Thyroid gland (tissue), 4 donors: ENCODE data around the gene NLGN1. TPM values are rescaled to one million over a fixed set of nuclear protein-coding genes. Genes with fewer than 3 reads are reported as not detected.

Source experiments
- DNase-seq, 2 donors: peaks; one replicate each; pipeline ENCODE4 v3.0.0-alpha.2; 2019
- H3K27ac ChIP-seq, 3 donors: fragments of 200-600 bp; sonication (generic); 1 replicate in 2 of 3; 2 replicates in 1 of 3; pipeline ENCODE4 v1.5.1; 2016 to 2019; ENCODE audit warnings: mild to moderate bottlenecking in 1 of 3, moderate library complexity in 1 of 3
- H3K27me3 ChIP-seq: fragments of 200-600 bp; sonication (generic); one replicate; pipeline ENCODE4 v1.5.1; 2019
- H3K36me3 ChIP-seq, 2 donors: fragments of 200-600 bp; sonication (generic); one replicate each; pipeline ENCODE4 v1.5.1; 2016 to 2019
- H3K4me1 ChIP-seq, 2 donors: fragments of 200-600 bp; sonication (generic); one replicate each; pipeline ENCODE4 v1.5.1; 2017 to 2019
- H3K4me3 ChIP-seq, 3 donors: fragments of 200-600 bp; sonication (generic); replicated peaks in 1 of 3; 1 replicate in 2 of 3; 2 replicates in 1 of 3; pipeline ENCODE4 v1.5.1; 2016; ENCODE audit warnings: mild to moderate bottlenecking in 1 of 3
- H3K9me3 ChIP-seq: fragments of 200-600 bp; sonication (generic); one replicate; pipeline ENCODE4 v1.5.1; 2017
- POLR2A ChIP-seq, 2 donors: fragments of 450-650 bp; IDR thresholded peaks; one replicate each; pipeline ENCODE4 v1.6.1; 2017; ENCODE audit warnings: antibody characterized with exemption in 2 of 2, mild to moderate bottlenecking in 2 of 2, moderate library complexity in 1 of 2
- WGBS, 2 donors: methylation state at CpG; one replicate each; pipeline ENCODE4 v1.1.5; 2017; 5-methylcytosine and 5-hydroxymethylcytosine counted together
- intact Hi-C: fragments of 100-400 bp; cut with DNase I; formaldehyde crosslinking; loops from one replicate; pipeline ENCODE4 v1.15.1; 2023
- small RNA-seq: library from RNA; depleted of rRNA; stranded (forward); fragments of <200 nt; gene quantifications from one replicate; pipeline ENCODE3, GENCODE V24; 2016
- total RNA-seq, 4 donors: library from RNA; depleted of rRNA; stranded (reverse); fragments of >200 nt; gene quantifications; one replicate each; pipeline ENCODE4 v1.2.3, GENCODE V29; 2016
- TF ChIP-seq, protein P1 (sequence below), 6 experiments: fragments of 200-600 bp in 3 of 6; fragments of 450-650 bp in 3 of 6; sonication (generic) in 3 of 6; IDR thresholded peaks; one replicate each; pipeline ENCODE4 v1.5.1; 2016 to 2019; ENCODE audit warnings: antibody characterized with exemption in 6 of 6, mild to moderate bottlenecking in 2 of 6, inconsistent platforms in 1 of 6, moderate library complexity in 1 of 6

Gene NLGN1
- total RNA-seq, 4 donors from 2014 or later, result 2.4 to 13.9 (median 2.9) TPM

DNA sequence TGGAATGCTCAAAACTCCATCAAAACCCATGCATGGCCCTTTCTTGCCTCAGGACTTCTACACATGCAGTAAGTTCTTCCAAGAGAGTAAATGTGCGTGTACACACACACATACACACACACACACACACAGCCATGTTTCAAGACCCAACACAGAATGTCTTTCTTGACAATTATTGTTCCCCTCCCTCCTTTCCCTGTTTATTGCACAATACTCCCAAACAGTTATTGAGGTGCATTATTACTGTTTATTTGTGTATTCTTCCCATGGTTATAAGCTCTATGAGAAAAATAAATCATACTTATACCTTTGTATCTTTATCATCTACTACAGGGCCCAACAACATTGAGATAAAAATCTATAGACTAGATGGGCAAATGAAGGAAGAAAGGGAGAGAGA lies 937.8 kb downstream of the NLGN1 start:
- Histone ChIP-seq H3K27me3 (no peaks in the 10 kb centered on the region), H3K4me1 (no peaks in the 10 kb centered on the region), H3K9me3 (no peaks in the 10 kb centered on the region), H3K4me3 (no peak overlapping the region), H3K36me3 (no peaks in the 10 kb centered on the region), H3K27ac (no peak overlapping the region)
- intact Hi-C loops, result no loop called here
- no peak for DNase-seq
- TF ChIP-seq, protein P1, sequence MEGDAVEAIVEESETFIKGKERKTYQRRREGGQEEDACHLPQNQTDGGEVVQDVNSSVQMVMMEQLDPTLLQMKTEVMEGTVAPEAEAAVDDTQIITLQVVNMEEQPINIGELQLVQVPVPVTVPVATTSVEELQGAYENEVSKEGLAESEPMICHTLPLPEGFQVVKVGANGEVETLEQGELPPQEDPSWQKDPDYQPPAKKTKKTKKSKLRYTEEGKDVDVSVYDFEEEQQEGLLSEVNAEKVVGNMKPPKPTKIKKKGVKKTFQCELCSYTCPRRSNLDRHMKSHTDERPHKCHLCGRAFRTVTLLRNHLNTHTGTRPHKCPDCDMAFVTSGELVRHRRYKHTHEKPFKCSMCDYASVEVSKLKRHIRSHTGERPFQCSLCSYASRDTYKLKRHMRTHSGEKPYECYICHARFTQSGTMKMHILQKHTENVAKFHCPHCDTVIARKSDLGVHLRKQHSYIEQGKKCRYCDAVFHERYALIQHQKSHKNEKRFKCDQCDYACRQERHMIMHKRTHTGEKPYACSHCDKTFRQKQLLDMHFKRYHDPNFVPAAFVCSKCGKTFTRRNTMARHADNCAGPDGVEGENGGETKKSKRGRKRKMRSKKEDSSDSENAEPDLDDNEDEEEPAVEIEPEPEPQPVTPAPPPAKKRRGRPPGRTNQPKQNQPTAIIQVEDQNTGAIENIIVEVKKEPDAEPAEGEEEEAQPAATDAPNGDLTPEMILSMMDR (IDR thresholded peaks at IDR 0.05), result no peak
- TF ChIP-seq POLR2A (IDR thresholded peaks at IDR 0.05), result no peak
- 88 to 97% methylated on average over 1 of the region's 1 CpG for WGBS, 2 donors

DNA sequence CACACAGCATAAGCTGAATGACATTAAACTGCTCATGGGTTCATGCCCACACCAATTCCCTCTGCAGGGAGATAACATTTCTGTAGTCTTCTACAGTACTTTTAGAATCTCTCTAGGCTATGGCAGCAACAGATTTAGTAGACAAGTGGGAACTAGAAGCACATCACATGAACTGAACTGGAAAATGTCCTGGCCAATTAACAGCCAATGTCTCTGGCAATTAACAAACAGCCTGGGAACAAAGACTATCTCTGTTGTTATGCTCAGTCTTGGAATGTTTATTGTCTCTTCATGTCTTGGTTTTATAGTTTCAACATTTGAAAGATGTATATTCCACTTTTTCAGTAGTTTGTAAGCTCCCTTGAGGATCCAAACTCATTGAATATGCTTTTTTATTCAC lies 938.4 kb downstream of the NLGN1 start:
- Histone ChIP-seq H3K4me1 (no peaks in the 10 kb centered on the region), H3K4me3 (no peak overlapping the region), H3K9me3 (no peaks in the 10 kb centered on the region), H3K27ac (no peak overlapping the region), H3K36me3 (no peaks in the 10 kb centered on the region), H3K27me3 (no peaks in the 10 kb centered on the region)
- DNase-seq, result no peak
- intact Hi-C loops, result no loop called here
- TF ChIP-seq, protein P1 (IDR thresholded peaks at IDR 0.05), result no peak
- no peak for TF ChIP-seq POLR2A (IDR thresholded peaks at IDR 0.05)

Small RNAs within 50 kb of the gene (small RNA-seq; reads per million reads assigned to genes)
- gene RN7SKP234, result not detected
